Ectodermal cell (in vitro differentiated cells): ENCODE measurements around the gene GPR137.
A peak's percentile ranks its signal among the peaks of the same experiment; 100 is the strongest.

ENCODE experiments used
- H3K27ac ChIP-seq: 2 replicates; pipeline ENCODE4 v1.7.0; 2013; ENCODE audit warnings: mild to moderate bottlenecking, low read depth, low read length; ENCODE audit not compliant: insufficient read depth, poor library complexity, severe bottlenecking
- H3K27me3 ChIP-seq: 2 replicates; pipeline ENCODE4 v1.7.0; 2013; ENCODE audit warnings: mild to moderate bottlenecking, low read length; ENCODE audit not compliant: insufficient read depth, control insufficient read depth, poor library complexity, severe bottlenecking
- H3K36me3 ChIP-seq: one replicate; pipeline ENCODE4 v1.7.0; 2013; ENCODE audit warnings: low read length; ENCODE audit not compliant: control insufficient read depth, insufficient read depth
- H3K4me1 ChIP-seq: one replicate; pipeline ENCODE4 v1.7.0; 2013; ENCODE audit warnings: low read length; ENCODE audit not compliant: control insufficient read depth, insufficient read depth
- H3K4me3 ChIP-seq: 2 replicates; pipeline ENCODE4 v1.7.0; 2013; ENCODE audit warnings: low read depth, low read length, control low read depth; ENCODE audit not compliant: insufficient read depth
- H3K9me3 ChIP-seq: 2 replicates; pipeline ENCODE4 v1.7.0; 2013; ENCODE audit warnings: mild to moderate bottlenecking, low read length, moderate library complexity; ENCODE audit not compliant: control insufficient read depth
- WGBS, 2 experiments: methylation state at CpG; one replicate each; pipeline ENCODE4 v1.1.7; 2013; ENCODE audit warnings: missing lambda C conversion rate in 2 of 2; 5-methylcytosine and 5-hydroxymethylcytosine counted together

Gene GPR137

GRCh38 chr11:64263947-64264317, 21.7 kb upstream of the GPR137 start:
- 92 to 95% methylated on average over 8 of the region's 8 CpGs for WGBS, 2 experiments
- no peaks in the 10 kb centered on the region for H3K9me3 ChIP-seq
- peaks cover 14% of the 10 kb centered on the region for H3K4me1 ChIP-seq
- H3K27me3 ChIP-seq = no peaks in the 10 kb centered on the region
- H3K27ac ChIP-seq = peak overlapping the region; percentile 8
- H3K4me3 ChIP-seq = no peak overlapping the region
- H3K36me3 ChIP-seq = peaks cover 18% of the 10 kb centered on the region

- H3K4me3 ChIP-seq = no peak overlapping the region
- H3K27ac ChIP-seq = no peak overlapping the region
- no peaks in the 10 kb centered on the region for H3K27me3 ChIP-seq
- WGBS, 2 experiments = 95 to 96% methylated on average over 10 of the region's 10 CpGs
- H3K36me3 ChIP-seq = peaks cover 13% of the 10 kb centered on the region
- peaks cover 14% of the 10 kb centered on the region for H3K4me1 ChIP-seq
- H3K9me3 ChIP-seq = no peaks in the 10 kb centered on the region
Measured at GRCh38 chr11:64264371-64264852, 21.2 kb upstream of the GPR137 start.

- H3K9me3 ChIP-seq = no peaks in the 10 kb centered on the region
- 93 to 94% methylated on average over 35 of the region's 35 CpGs for WGBS, 2 experiments
- H3K4me1 ChIP-seq = peaks cover 14% of the 10 kb centered on the region
- no peak overlapping the region for H3K27ac ChIP-seq
- no peaks in the 10 kb centered on the region for H3K27me3 ChIP-seq
- H3K4me3 ChIP-seq = no peak overlapping the region
- H3K36me3 ChIP-seq = peaks cover 12% of the 10 kb centered on the region
Measured at GRCh38 chr11:64265176-64266160, 20.2 kb upstream of the GPR137 start.

- Histone ChIP-seq H3K4me3 (no peak overlapping the region), H3K9me3 (no peaks in the 10 kb centered on the region), H3K27me3 (no peaks in the 10 kb centered on the region), H3K27ac (no peak overlapping the region), H3K4me1 (peaks cover 14% of the 10 kb centered on the region), H3K36me3 (peaks cover 12% of the 10 kb centered on the region)
- 94% methylated on average over 15 of the region's 15 CpGs for WGBS, 2 experiments
Measured at GRCh38 chr11:64266339-64266738, 19.3 kb upstream of the GPR137 start.

- no peaks in the 10 kb centered on the region for H3K27me3 ChIP-seq
- H3K9me3 ChIP-seq = no peaks in the 10 kb centered on the region
- no peak overlapping the region for H3K27ac ChIP-seq
- peaks cover 14% of the 10 kb centered on the region for H3K4me1 ChIP-seq
- H3K4me3 ChIP-seq = no peak overlapping the region
- peaks cover 8% of the 10 kb centered on the region for H3K36me3 ChIP-seq
- WGBS, 2 experiments = 93% methylated on average over 27 of the region's 27 CpGs
Measured at GRCh38 chr11:64267207-64267945, 18.3 kb upstream of the GPR137 start.

GRCh38 chr11:64268025-64268892, 17.4 kb upstream of the GPR137 start:
- H3K4me3 ChIP-seq = peak overlapping the region; percentile 95
- 92% methylated on average over 23 of the region's 23 CpGs for WGBS, 2 experiments
- peaks cover 3% of the 10 kb centered on the region for H3K36me3 ChIP-seq
- H3K27me3 ChIP-seq = no peaks in the 10 kb centered on the region
- peaks cover 11% of the 10 kb centered on the region for H3K4me1 ChIP-seq
- no peak overlapping the region for H3K27ac ChIP-seq
- H3K9me3 ChIP-seq = no peaks in the 10 kb centered on the region

- 4 to 5% methylated on average over 34 of the region's 34 CpGs for WGBS, 2 experiments
- no peaks in the 10 kb centered on the region for H3K9me3 ChIP-seq
- peaks cover 4% of the 10 kb centered on the region for H3K4me1 ChIP-seq
- peak overlapping the region; percentile 90 for H3K27ac ChIP-seq
- H3K27me3 ChIP-seq = no peaks in the 10 kb centered on the region
- H3K4me3 ChIP-seq = peak overlapping the region; percentile 95
- peaks cover 3% of the 10 kb centered on the region for H3K36me3 ChIP-seq
Measured at GRCh38 chr11:64268893-64269539, 16.6 kb upstream of the GPR137 start.

- 0% methylated on average over 58 of the region's 58 CpGs for WGBS, 2 experiments
- peaks cover 3% of the 10 kb centered on the region for H3K36me3 ChIP-seq
- peak overlapping the region; percentile 95 for H3K4me3 ChIP-seq
- peak overlapping the region; percentile 97 for H3K27ac ChIP-seq
- H3K27me3 ChIP-seq = no peaks in the 10 kb centered on the region
- H3K9me3 ChIP-seq = no peaks in the 10 kb centered on the region
- peaks cover 4% of the 10 kb centered on the region for H3K4me1 ChIP-seq
Measured at GRCh38 chr11:64269540-64270220, 16.0 kb upstream of the GPR137 start.
